SU-DHL-6 (cell line): ENCODE results near the gene CRAT.

Source experiments
- CTCF ChIP-seq: fragments of 200-600 bp; sonication (generic); IDR thresholded peaks from one replicate; pipeline ENCODE4 v1.5.1; 2017; ENCODE audit warnings: antibody characterized with exemption, mild to moderate bottlenecking, low read length, moderate library complexity; ENCODE audit not compliant: insufficient read depth, poor library complexity, severe bottlenecking
- EZH2phosphoT487 ChIP-seq: fragments of 200-600 bp; sonication (generic), shearing (Covaris generic); conservative IDR thresholded peaks from 2 replicates; pipeline ENCODE4 v1.6.1; 2018; ENCODE audit warnings: mild to moderate bottlenecking, antibody characterized with exemption, low read length, moderate library complexity, mixed read lengths

- no peak for TF ChIP-seq CTCF
- TF ChIP-seq EZH2phosphoT487 = no peak
These were observed 7.0 kb downstream of the CRAT start for GRCh38 chr9:129103595-129103965.
